NCI-H1930 (cell line): ENCODE measurements around the gene ZNF592.
"Not testable (repeated sequence)": the region's sequence is repeated elsewhere in the genome, so short reads cannot be mapped to it uniquely, and the experiment has no call there.

Experiments
- DNase-seq, 2 experiments: peaks; one replicate each; lab custom pipeline; 2025; lab: John Stamatoyannopoulos, UW

The ZNF592 gene

DNA sequence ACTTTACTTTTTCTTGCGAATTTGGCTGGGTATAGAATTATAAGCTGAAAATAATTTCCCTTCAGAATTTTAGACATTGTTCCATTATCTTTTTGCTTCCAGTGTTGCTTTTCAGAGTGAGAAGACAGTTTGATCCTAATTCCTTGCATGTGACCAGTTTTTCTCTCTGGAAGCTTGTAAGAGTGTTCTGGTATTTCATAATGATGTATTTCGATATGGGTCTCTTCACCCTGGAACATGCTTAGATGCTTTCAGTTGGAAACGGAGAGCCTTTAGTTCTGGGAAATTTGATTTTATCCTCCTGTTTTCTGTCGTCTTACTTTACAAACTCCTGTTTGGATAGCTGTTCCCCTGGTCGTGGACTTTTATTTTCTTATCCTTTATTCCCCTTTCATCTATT, 82.6 kb downstream of the ZNF592 start:
- DNase-seq = no peak

- no peak for DNase-seq
Observed at GRCh38 chr15:84831613-84832012, 83.2 kb downstream of the ZNF592 start.

DNA sequence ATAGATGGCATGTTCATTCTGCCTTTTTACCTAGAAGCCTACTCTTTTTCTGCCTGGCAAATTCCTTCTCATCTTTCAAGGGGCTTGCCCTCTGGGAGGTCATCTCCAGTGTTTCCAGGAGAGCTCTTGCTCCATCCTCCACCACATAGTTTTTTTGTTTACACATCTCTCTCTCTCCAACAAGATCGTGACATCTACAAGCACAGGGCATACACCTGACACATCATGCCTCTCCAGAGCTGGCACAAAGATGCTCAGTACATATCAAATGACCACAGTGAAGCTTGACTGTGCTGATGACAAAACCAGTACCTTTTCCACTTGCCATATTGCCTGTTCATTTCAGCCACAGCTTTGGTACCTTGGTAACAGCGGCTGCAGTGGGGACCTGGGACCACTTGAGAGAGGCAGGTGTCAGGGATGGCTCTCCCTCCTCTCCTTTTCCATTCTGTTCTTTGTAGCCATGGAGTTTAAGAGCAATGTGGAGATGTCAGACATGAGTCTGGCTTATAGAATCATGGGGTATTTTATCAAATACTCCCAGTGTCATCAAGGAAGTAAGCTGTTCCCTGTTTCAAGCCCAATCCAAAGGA, 84.2 kb downstream of the ZNF592 start:
- DNase-seq = no peak

- no peak for DNase-seq
Observed at GRCh38 chr15:84833447-84834228, 85.2 kb downstream of the ZNF592 start.

DNA sequence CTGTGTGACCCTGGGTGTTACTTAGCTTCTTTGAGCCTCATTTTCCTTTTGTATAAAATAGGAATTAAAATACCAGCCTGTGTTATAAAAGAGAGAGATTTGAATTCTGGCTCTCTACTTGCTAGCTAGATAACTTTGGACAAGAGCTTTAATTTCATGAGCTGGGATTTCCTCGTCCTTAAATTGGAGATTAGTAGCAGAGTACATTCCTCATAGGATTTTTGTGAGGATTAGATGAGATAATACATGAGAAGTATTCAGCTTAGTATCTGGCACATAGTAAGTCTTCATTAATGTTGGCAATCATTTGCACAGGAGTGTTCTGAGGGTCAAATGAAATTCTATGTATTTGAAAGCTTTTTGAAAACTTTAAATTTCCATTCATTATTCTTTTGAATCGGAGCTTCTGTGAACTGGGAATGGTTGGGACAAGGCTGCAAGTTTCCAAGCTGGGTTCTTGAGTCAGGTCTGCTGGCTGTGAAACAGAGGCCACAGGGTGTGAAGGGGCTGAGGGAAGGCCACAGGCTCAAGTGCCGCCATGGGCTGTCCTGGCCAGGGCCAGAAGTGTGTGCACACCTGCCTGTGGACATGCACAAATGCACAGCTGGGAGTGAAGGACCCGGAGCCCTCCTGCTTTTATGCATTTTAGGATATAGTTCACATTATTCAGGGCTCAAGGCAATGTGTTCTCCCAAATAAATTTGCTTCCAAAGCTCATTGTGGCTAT, 86.0 kb downstream of the ZNF592 start:
- no peak for DNase-seq

GRCh38 chr15:84834969-84835368, 86.6 kb downstream of the ZNF592 start:
- no peak for DNase-seq

DNA sequence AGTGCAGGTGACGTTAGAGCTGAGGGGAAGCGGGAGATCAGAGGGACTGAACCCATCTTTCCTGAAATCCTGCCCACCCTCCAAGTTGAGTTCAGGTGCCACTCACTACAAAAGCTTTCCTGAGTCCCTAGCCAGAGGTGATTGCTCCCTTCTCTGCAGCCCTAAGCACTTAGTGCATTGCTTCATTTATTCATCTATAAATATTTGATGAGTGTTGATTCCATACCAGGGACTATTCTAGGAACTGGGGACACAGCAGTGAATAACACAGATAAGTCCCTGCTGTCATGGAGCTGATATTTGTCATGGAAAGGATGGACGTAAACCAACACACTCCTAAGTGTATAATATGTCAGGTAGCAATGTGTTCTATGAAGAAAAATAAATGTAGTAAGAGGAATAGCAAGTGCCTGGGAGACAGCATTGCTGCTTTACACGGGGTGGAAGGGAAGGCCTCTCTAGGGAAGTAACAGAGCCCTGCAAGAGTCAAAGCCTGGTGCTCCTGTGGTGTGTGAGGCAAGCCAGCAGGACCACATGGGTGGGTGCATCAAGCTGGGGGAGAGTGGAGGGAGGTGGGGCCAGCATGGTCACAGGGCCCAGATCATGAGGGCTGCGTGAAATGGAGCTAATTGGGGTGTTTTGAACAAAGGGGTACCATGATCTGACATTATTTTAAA, 87.4 kb downstream of the ZNF592 start:
- DNase-seq = no peak

- DNase-seq = no peak
Observed at GRCh38 chr15:84836844-84837243, 88.5 kb downstream of the ZNF592 start.

DNA sequence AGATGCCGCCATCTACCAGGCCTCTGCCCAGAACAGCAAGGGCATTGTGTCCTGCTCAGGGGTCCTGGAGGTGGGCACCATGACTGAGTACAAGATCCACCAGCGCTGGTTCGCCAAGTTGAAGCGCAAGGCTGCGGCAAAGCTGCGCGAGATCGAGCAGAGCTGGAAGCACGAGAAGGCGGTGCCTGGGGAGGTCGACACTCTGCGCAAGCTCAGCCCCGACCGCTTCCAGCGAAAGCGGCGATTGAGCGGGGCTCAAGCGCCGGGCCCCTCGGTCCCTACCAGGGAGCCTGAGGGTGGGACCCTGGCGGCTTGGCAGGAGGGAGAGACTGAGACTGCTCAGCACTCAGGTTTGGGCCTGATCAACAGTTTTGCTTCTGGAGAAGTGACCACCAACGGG, 91.3 kb downstream of the ZNF592 start:
- no peak for DNase-seq

- no peak for DNase-seq
Observed at GRCh38 chr15:84840255-84840654, 91.9 kb downstream of the ZNF592 start.

GRCh38 chr15:84840741-84841429, 92.5 kb downstream of the ZNF592 start:
- DNase-seq = no peak

GRCh38 chr15:84842781-84843180, 94.4 kb downstream of the ZNF592 start:
- no peak for DNase-seq

GRCh38 chr15:84844964-84845363, 96.6 kb downstream of the ZNF592 start:
- DNase-seq = no peak

DNA sequence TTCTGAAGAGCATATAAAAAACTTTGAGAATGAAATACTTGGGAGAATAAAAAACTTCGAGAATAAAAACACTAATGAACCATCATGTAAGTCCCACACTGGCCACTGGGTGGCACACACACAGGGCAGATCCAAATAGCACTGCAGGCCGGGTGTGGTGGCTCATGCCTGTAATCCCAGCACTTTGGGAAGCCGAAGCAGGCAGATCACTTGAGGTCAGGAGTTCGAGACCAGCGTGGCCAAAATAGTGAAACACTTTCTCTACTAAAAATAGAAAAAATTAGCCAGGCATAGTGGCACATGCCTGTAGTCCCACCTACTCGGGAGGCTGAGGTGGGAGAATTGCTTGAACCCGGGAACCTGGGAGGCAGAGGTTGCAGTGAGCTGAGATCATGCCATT, 97.2 kb downstream of the ZNF592 start:
- not testable (repeated sequence) for DNase-seq

DNA sequence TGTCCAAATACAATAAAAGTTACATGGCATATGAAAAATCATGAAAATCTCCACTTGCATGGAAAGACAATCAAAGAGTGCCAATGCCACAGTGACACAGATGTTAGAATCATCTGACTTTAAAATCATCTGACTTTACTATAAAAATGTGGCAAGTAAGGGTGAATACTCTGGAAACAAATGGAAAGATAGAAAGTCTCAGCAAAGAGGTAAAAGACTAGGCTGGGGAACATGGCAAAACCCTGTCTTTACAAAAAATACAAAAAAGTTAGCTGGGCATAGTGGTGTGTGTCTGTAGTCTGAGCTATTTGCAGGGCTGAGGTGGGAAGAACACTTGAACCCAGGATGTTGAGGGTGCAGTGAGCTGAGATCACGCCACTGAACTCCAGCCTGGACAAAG, 97.9 kb downstream of the ZNF592 start:
- DNase-seq = no peak

DNA sequence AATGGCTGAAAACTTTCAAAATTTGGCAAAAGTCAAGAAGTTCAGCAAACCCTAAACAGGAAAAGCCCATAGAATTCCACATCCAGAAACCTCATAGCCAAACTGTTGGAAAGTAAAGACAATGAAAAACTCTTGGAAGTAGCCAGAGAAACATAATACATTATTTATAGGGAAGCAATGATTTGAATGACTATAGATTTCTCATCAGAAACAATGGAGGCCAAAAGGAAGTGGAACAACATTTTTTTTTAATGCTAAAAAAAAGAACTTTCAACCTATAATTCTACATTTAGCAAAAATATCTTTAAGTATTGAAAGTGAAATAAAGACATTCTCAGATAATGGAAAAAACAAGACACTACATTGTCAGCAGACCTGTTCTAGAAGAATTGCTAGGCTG, 99.0 kb downstream of the ZNF592 start:
- no peak for DNase-seq

DNA sequence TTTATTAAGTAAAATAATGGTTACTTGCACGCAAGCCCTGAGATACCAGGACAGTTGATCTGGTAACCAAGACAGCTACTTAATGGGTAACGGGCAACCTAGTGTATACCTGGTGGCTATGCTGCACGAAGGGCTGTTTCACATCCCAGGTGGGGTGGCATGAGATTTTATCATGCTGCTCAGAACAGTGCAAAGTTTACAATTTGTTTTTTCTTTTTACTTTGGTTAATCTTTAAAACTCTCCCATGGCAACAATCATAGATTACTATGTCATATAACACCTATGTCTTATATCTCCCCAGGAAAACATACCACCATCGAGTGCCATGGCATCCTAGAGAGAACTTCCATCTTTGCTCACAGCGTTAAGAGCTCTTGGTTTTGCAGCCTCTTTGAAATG, 103.8 kb downstream of the ZNF592 start:
- no peak for DNase-seq

- DNase-seq = no peak
Observed at GRCh38 chr15:84855136-84855535, 106.7 kb downstream of the ZNF592 start.

DNA sequence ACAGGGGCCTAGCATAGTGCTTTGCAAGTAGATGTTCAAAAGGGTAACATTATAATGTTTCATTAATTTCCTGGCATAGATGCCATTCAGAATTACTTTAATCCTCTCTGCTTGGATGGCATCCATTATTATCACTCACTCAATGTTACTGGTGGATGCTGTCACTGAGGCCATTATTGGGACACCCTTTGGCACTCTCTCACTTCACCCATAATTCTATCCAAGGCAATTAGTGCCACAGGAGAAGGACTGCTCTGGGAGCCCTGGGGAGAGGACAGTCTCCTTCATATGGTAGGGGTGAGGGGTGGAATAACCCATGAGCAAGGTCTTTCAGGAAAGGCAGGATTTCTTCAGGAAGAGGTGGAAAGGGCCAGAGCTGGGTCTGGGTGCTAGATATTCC, 107.4 kb downstream of the ZNF592 start:
- DNase-seq = no peak
